Activated CD4-positive, alpha-beta T cell treated with anti-CD3 and anti-CD28 coated beads for 36 hours (primary cell): ENCODE results near the gene ZNF532. TPM values are rescaled to one million over a fixed set of nuclear protein-coding genes. Genes with fewer than 3 reads are reported as not detected.
"Not testable (repeated sequence)": the region's sequence is repeated elsewhere in the genome, so short reads cannot be mapped to it uniquely, and the experiment has no call there.

Source experiments
- ATAC-seq: fragments of 200-7000 bp; cut with Tn5 transposase; one replicate; pipeline ENCODE4 v1.10.0; 2021; ENCODE audit warnings: mild to moderate bottlenecking, moderate library complexity
- CTCF ChIA-PET: fragments of 350-600 bp; sonication (Branson Sonifier 250); formaldehyde crosslinking; loops from one replicate; lab custom pipeline; 2021; ENCODE audit warnings: antibody characterized with exemption; lab: Charles Lee
- POLR2A ChIA-PET: fragments of 350-600 bp; sonication (Branson Sonifier 250); formaldehyde crosslinking; loops from one replicate; lab custom pipeline; 2021; ENCODE audit warnings: antibody characterized with exemption, inconsistent platforms; lab: Charles Lee
- DNase-seq: peaks from one replicate; pipeline ENCODE4 v3.0.0-alpha.2; 2020
- H3K27ac Mint-ChIP-seq: one replicate; pipeline ENCODE4 v1.8.0; 2021; ENCODE audit warnings: mixed read lengths
- H3K27me3 Mint-ChIP-seq: one replicate; pipeline ENCODE4 v1.8.0; 2021; ENCODE audit warnings: mixed read lengths
- H3K36me3 Mint-ChIP-seq: one replicate; pipeline ENCODE4 v1.8.0; 2021; ENCODE audit warnings: low read depth, mixed read lengths
- H3K4me1 Mint-ChIP-seq: one replicate; pipeline ENCODE4 v1.8.0; 2021; ENCODE audit warnings: mixed read lengths
- H3K4me3 Mint-ChIP-seq: one replicate; pipeline ENCODE4 v1.8.0; 2021; ENCODE audit warnings: mild to moderate bottlenecking, moderate library complexity, mixed read lengths
- H3K9me3 Mint-ChIP-seq: one replicate; pipeline ENCODE4 v1.8.0; 2021; ENCODE audit warnings: low read depth, mixed read lengths
- intact Hi-C, 2 experiments: fragments of 100-400 bp; cut with DNase I in 1 of 2; cut with micrococcal nuclease in 1 of 2; formaldehyde crosslinking; loops; one replicate each; pipeline versions ENCODE4 v1.14.2 to v1.15.1; 2022 to 2024; cut with DNase I, micrococcal nuclease
- total RNA-seq, 2 experiments: library from RNA; stranded (reverse); gene quantifications; one replicate each; pipeline ENCODE4 v1.2.3, GENCODE V29; 2021

ZNF532 gene
- total RNA-seq, 2 experiments from 2014 or later = 7.7 to 11.3 TPM

DNA sequence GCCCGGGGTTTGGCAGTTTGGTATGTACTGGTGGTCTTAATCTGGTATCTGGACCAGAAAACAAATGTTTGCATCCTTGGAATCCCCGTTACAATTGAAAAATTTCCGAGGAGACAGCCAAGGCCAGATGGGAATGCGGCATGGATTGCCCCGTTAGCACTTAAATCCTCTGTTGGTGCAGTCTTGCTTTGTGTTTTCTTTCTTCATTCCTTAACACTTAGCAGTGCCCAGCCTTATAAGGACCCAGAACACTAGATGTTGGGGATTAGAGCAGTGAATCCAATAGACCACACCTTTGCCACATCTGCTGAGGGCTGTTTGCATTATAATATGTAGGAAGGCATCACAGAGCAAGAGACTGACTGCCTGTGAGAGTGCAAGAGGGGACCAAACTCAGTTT lies 12.8 kb upstream of the ZNF532 start:
- peaks cover 7% of the 10 kb centered on the region for H3K4me1 Mint-ChIP-seq

DNA sequence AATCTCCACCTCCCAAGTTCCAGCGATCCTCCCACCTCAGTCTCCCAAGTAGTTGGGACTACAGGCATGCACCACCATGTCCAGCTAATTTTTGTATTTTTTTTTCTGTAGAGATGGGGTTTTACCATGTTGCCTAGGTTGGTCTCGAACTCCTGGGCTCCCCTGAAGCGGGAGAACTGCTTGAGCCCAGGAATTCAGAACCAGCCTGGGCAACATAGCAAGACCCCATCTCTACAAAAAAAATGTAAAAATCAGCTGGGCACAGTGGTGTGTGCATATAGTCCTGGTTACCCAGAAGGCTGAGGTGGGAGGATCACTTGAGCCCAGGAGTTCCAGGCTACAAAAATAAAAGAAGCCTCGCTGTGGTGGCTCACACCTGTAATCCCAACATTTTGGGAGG lies 12.0 kb upstream of the ZNF532 start:
- H3K27ac Mint-ChIP-seq = no peak overlapping the region
- intact Hi-C loops = no loop called here
- DNase-seq (no peak), ATAC-seq (no peak)
- POLR2A ChIA-PET = no interaction called here
- peaks cover 3% of the 10 kb centered on the region for H3K4me1 Mint-ChIP-seq
- CTCF ChIA-PET = interaction anchor here (0.6 to 0.8 kb wide), 2 partner anchors 23 to 29 kb away, joined by 3 read pairs; no protein-coding TSS in a partner anchor
- no peaks in the 10 kb centered on the region for H3K36me3 Mint-ChIP-seq
- H3K9me3 Mint-ChIP-seq = no peaks in the 10 kb centered on the region
- no peak overlapping the region for H3K4me3 Mint-ChIP-seq
- H3K27me3 Mint-ChIP-seq = peaks cover 33% of the 10 kb centered on the region

More for the DNA sequence above, 12.8 kb upstream of the ZNF532 start:
- POLR2A ChIA-PET = no interaction called here
- H3K9me3 Mint-ChIP-seq = no peaks in the 10 kb centered on the region
- no peak for DNase-seq
- H3K27me3 Mint-ChIP-seq = peaks cover 37% of the 10 kb centered on the region
- no peak for ATAC-seq
- CTCF ChIA-PET = interaction anchor here (0.9 kb wide), 1 partner anchor 66 kb away, joined by 4 read pairs; no protein-coding TSS in a partner anchor
- H3K4me3 Mint-ChIP-seq = no peak overlapping the region
- H3K27ac Mint-ChIP-seq = no peak overlapping the region
- intact Hi-C loops = no loop called here
- H3K36me3 Mint-ChIP-seq = no peaks in the 10 kb centered on the region

GRCh38 chr18:58853561-58853960 lies 11.1 kb upstream of the ZNF532 start:
- H3K27me3 Mint-ChIP-seq = peaks cover 26% of the 10 kb centered on the region
- H3K27ac Mint-ChIP-seq = no peak overlapping the region
- H3K4me3 Mint-ChIP-seq = no peak overlapping the region
- ATAC-seq = no peak
- ChIA-PET POLR2A (no interaction called here), CTCF (no interaction called here)
- DNase-seq = no peak
- H3K36me3 Mint-ChIP-seq = no peaks in the 10 kb centered on the region
- intact Hi-C loops = no loop called here
- H3K4me1 Mint-ChIP-seq = peaks cover 3% of the 10 kb centered on the region
- H3K9me3 Mint-ChIP-seq = no peaks in the 10 kb centered on the region

GRCh38 chr18:58855521-58855920 lies 9.2 kb upstream of the ZNF532 start:
- H3K36me3 Mint-ChIP-seq, ATAC-seq, DNase-seq, intact Hi-C loops, H3K9me3 Mint-ChIP-seq, POLR2A ChIA-PET, H3K4me3 Mint-ChIP-seq, H3K4me1 Mint-ChIP-seq, H3K27ac Mint-ChIP-seq: not testable (repeated sequence)
- peaks cover 26% of the 10 kb centered on the region for H3K27me3 Mint-ChIP-seq
- CTCF ChIA-PET = interaction anchor here (0.6 kb wide), 1 partner anchor 189 kb away, joined by 3 read pairs; no protein-coding TSS in a partner anchor

GRCh38 chr18:58856881-58857280 lies 7.8 kb upstream of the ZNF532 start:
- Mint-ChIP-seq H3K9me3 (no peaks in the 10 kb centered on the region), H3K4me1 (no peaks in the 10 kb centered on the region), H3K27ac (no peak overlapping the region), H3K27me3 (peaks cover 30% of the 10 kb centered on the region), H3K4me3 (no peak overlapping the region), H3K36me3 (no peaks in the 10 kb centered on the region)
- ATAC-seq = no peak
- ChIA-PET CTCF (no interaction called here), POLR2A (no interaction called here)
- intact Hi-C loops = no loop called here
- DNase-seq = no peak

GRCh38 chr18:58858591-58859468 lies 5.8 kb upstream of the ZNF532 start:
- no peak overlapping the region for H3K4me3 Mint-ChIP-seq
- DNase-seq (no peak), ATAC-seq (no peak)
- no peaks in the 10 kb centered on the region for H3K9me3 Mint-ChIP-seq
- intact Hi-C loops = no loop called here
- H3K27me3 Mint-ChIP-seq = peaks cover 34% of the 10 kb centered on the region
- ChIA-PET CTCF (no interaction called here), POLR2A (no interaction called here)
- H3K4me1 Mint-ChIP-seq = peaks cover 5% of the 10 kb centered on the region
- H3K27ac Mint-ChIP-seq = no peak overlapping the region
- no peaks in the 10 kb centered on the region for H3K36me3 Mint-ChIP-seq

DNA sequence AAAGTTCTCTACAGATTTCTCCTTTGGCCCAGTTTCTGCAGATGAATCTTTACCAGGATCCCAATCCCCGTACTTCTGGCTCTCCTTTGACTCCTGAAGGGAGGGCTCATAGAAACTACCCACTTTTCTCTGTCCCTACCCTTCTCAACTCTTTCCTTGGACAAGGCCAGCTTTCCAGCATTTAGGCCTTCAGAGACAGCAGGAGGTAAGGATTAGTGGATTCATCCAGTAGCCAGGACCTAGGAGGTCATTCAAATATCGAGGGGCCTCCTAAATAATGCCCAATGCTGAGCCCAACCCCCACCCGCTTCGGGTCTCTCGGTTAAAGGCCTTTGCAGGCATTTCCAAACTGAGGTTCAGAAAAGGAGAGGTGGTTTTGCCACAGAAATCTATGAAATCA lies 4.8 kb upstream of the ZNF532 start:
- ChIA-PET CTCF (no interaction called here), POLR2A (no interaction called here)
- Mint-ChIP-seq H3K4me1 (peaks cover 5% of the 10 kb centered on the region), H3K36me3 (no peaks in the 10 kb centered on the region), H3K27ac (no peak overlapping the region), H3K4me3 (no peak overlapping the region), H3K9me3 (no peaks in the 10 kb centered on the region), H3K27me3 (peaks cover 41% of the 10 kb centered on the region)
- DNase-seq (no peak), ATAC-seq (no peak)
- intact Hi-C loops = no loop called here

DNA sequence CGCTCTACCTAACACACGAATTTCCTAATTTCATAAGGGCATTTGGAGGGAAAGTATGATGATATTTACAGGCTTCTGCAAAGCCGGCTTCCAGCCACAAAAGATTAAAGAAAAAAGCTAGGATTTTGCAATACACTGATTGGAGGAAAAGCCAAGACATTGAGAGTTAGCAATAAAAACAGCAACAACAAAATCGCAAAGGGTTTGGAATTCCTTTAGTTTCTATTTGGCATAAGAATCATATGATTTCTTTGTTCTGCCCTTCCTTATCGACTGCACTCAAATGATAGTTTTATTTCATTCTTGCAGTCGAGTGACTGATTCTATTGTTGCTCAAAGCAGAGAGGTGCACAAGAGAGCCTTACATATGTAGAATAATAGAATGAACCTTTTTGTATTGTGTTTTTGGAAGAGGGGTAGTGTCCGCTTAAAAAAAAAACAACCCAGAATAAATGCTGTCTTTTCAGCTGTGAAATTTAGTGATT lies 3.9 kb upstream of the ZNF532 start:
- intact Hi-C loops = no loop called here
- no peak overlapping the region for H3K4me3 Mint-ChIP-seq
- ChIA-PET POLR2A (no interaction called here), CTCF (interaction anchor here (0.6 to 1.0 kb wide), 3 partner anchors 12 to 92 kb away, joined by 3 read pairs; no protein-coding TSS in a partner anchor)
- H3K9me3 Mint-ChIP-seq = no peaks in the 10 kb centered on the region
- peaks cover 5% of the 10 kb centered on the region for H3K4me1 Mint-ChIP-seq
- H3K36me3 Mint-ChIP-seq = no peaks in the 10 kb centered on the region
- DNase-seq (no peak), ATAC-seq (no peak)
- H3K27ac Mint-ChIP-seq = no peak overlapping the region
- H3K27me3 Mint-ChIP-seq = peaks cover 48% of the 10 kb centered on the region

DNA sequence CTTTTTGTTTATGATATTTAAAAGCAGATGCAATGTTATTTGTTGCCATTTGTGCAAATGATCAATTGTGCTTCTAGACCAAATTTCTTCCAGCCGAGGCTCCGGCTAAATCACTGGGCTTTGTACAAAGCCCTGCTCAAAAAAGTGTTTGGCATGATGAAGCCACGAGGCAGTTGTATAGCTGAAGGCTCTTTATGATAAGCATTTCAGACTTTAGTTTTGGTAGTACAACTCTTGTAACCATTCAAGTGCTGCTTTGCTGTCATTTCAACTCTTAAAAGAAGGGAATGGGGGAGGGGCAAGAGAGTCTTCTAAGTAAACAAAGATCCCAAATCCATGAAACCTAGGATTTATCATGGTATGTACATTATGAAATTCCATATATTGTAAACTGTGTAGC lies 3.3 kb upstream of the ZNF532 start:
- ChIA-PET CTCF (interaction anchor here (1.0 kb wide), 1 partner anchor 93 kb away, joined by 3 read pairs; no protein-coding TSS in a partner anchor), POLR2A (no interaction called here)
- Mint-ChIP-seq H3K4me1 (peaks cover 5% of the 10 kb centered on the region), H3K27me3 (peaks cover 52% of the 10 kb centered on the region), H3K4me3 (no peak overlapping the region), H3K27ac (no peak overlapping the region), H3K9me3 (no peaks in the 10 kb centered on the region), H3K36me3 (peaks cover 3% of the 10 kb centered on the region)
- intact Hi-C loops = no loop called here
- no peak for ATAC-seq
- no peak for DNase-seq

DNA sequence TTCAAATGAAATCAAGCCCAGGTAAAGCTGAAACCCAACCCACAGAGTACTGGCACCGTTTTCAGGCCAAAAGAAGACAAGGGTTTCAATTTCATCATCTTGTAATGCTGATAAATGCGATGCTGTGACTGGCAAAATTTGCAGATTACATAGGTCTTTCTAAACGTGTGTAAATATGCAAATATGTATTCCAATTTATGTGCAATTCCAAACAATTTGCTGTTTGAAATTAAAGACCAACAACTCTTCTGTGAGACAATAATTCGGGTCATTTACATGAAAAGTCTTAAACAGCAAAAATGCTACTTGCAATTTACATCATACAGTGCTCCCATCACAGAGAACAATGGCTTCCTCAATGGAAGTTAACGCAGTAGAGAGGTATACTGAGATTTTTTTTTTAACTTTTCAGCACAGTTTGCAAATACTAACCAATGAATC lies 2.8 kb upstream of the ZNF532 start:
- H3K9me3 Mint-ChIP-seq = no peaks in the 10 kb centered on the region
- peaks cover 5% of the 10 kb centered on the region for H3K4me1 Mint-ChIP-seq
- H3K27me3 Mint-ChIP-seq = peaks cover 52% of the 10 kb centered on the region
- ChIA-PET POLR2A (no interaction called here), CTCF (interaction anchor here (0.8 kb wide), 1 partner anchor 12 kb away, joined by 3 read pairs; no protein-coding TSS in a partner anchor)
- H3K27ac Mint-ChIP-seq = no peak overlapping the region
- H3K36me3 Mint-ChIP-seq = peaks cover 3% of the 10 kb centered on the region
- DNase-seq (no peak), ATAC-seq (no peak)
- intact Hi-C loops = no loop called here
- H3K4me3 Mint-ChIP-seq = no peak overlapping the region

DNA sequence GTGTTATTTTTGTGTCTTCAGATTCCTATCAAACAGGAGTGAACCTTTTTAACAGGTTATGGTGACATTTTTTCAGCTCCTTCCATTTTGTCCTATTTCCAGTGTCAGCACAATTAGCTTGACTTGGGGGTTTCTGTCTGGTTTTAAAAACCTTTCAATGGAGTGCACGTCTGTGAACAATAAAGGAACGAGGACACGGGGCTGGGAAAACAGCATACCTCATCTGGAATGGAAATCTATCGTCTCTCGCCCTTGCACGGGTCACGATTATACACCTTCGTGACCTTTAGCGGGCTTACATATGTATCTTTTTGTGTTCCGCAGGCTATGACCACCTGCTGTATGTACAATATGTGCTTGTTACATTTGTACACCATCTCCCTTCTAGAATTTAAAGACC lies 2.3 kb upstream of the ZNF532 start:
- intact Hi-C loops = no loop called here
- ATAC-seq (no peak), DNase-seq (no peak)
- Mint-ChIP-seq H3K4me3 (peak overlapping the region; percentile 70), H3K4me1 (peaks cover 5% of the 10 kb centered on the region), H3K9me3 (no peaks in the 10 kb centered on the region), H3K27ac (peak overlapping the region; percentile 72), H3K36me3 (peaks cover 3% of the 10 kb centered on the region), H3K27me3 (peaks cover 53% of the 10 kb centered on the region)
- ChIA-PET CTCF (interaction anchor here (0.8 kb wide), 1 partner anchor 11 kb away, joined by 3 read pairs; no protein-coding TSS in a partner anchor), POLR2A (no interaction called here)
